Suprapubic skin (tissue), 4 donors: ENCODE data around the gene TLL1.

ENCODE experiments used
- EP300 ChIP-seq: sonication (generic); formaldehyde crosslinking; IDR thresholded peaks from one replicate; pipeline ENCODE4 v1.6.1; 2017; ENCODE audit warnings: antibody characterized with exemption
- POLR2A ChIP-seq, 2 donors: fragments of 450-650 bp; IDR thresholded peaks; one replicate each; pipeline ENCODE4 v1.6.1; 2017; ENCODE audit warnings: antibody characterized with exemption in 2 of 2, mild to moderate bottlenecking in 2 of 2, moderate library complexity in 2 of 2
- POLR2AphosphoS5 ChIP-seq, 3 donors: sonication (generic); formaldehyde crosslinking; IDR thresholded peaks; one replicate each; pipeline ENCODE4 v1.6.1; 2017; ENCODE audit warnings: antibody characterized with exemption in 3 of 3
- TF ChIP-seq, protein P1 (sequence below), 2 donors: fragments of 200-600 bp in 1 of 2; fragments of 450-650 bp in 1 of 2; sonication (generic) in 1 of 2; IDR thresholded peaks; one replicate each; pipeline ENCODE4 v1.5.1; 2016 to 2019; ENCODE audit warnings: antibody characterized with exemption in 2 of 2, mild to moderate bottlenecking in 1 of 2, moderate library complexity in 1 of 2

DNA sequence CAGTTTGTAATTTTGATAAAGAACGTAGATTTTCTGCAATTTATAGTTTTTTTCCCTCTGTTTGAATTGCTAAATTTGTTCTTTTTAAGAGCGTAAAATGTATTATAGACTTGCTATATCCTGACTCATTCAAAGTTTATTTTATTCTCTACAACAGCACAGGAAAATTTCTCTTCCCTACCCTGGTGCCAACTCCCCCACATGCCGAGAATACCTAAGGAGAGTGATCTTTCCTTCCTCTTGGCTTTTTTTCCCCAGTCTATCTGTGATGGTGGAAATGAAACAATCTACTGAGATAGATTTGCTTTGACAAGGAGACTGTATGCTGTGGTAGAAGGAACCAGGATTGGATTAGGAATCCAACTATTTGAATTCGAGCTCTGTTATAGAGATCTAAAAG, 271.6 kb downstream of the TLL1 start:
- TF ChIP-seq POLR2AphosphoS5 (IDR thresholded peaks at IDR 0.05) (no peak), POLR2A (IDR thresholded peaks at IDR 0.05) (no peak), EP300 (no peak)
- TF ChIP-seq, protein P1, sequence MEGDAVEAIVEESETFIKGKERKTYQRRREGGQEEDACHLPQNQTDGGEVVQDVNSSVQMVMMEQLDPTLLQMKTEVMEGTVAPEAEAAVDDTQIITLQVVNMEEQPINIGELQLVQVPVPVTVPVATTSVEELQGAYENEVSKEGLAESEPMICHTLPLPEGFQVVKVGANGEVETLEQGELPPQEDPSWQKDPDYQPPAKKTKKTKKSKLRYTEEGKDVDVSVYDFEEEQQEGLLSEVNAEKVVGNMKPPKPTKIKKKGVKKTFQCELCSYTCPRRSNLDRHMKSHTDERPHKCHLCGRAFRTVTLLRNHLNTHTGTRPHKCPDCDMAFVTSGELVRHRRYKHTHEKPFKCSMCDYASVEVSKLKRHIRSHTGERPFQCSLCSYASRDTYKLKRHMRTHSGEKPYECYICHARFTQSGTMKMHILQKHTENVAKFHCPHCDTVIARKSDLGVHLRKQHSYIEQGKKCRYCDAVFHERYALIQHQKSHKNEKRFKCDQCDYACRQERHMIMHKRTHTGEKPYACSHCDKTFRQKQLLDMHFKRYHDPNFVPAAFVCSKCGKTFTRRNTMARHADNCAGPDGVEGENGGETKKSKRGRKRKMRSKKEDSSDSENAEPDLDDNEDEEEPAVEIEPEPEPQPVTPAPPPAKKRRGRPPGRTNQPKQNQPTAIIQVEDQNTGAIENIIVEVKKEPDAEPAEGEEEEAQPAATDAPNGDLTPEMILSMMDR (IDR thresholded peaks at IDR 0.05) = no peak
